HCT116 (cell line): Measurements from ENCODE around the gene LRRK1. TPM values are rescaled to one million over a fixed set of nuclear protein-coding genes. Genes with fewer than 3 reads are reported as not detected.

Experiments used
- ATAC-seq: fragments of 200-7000 bp; cut with Tn5 transposase; 2 replicates; pipeline ENCODE4 v1.9.1; 2020; ENCODE audit warnings: mild to moderate bottlenecking, moderate library complexity
- BruUV-seq: library from RNA; stranded (reverse); fragments of 400-500 nt; replicated peaks from 2 replicates; lab custom pipeline; 2021; lab: Mats Ljungman, UMichigan
- CTCF ChIA-PET: fragments of 300-600 bp; sonication (Branson Sonifier 250); formaldehyde crosslinking; loops from one replicate; lab custom pipeline; 2021; ENCODE audit warnings: antibody characterized with exemption; lab: Charles Lee
- POLR2A ChIA-PET: fragments of 300-600, 350-600 bp; sonication (Branson Sonifier 250); formaldehyde crosslinking; loops from one replicate; lab custom pipeline; 2021; ENCODE audit warnings: antibody characterized with exemption; lab: Charles Lee
- RAD21 ChIA-PET, 2 experiments: fragments of 300-600 bp; sonication (Branson Sonifier 250); formaldehyde crosslinking; loops; one replicate each; lab custom pipeline; 2023; ENCODE audit warnings: low total read pairs in 2 of 2; ENCODE audit not compliant: uncharacterized antibody in 2 of 2, unreplicated experiment in 2 of 2, low non-redundant PET in 1 of 2; lab: Charles Lee
- DNase-seq: peaks from one replicate; pipeline ENCODE4 v3.0.0-alpha.2; 2010; ENCODE audit warnings: low read depth, low spot score
- H2AFZ ChIP-seq: fragments of 200-600 bp; shearing (Covaris generic), sonication (generic); 2 replicates; pipeline ENCODE4 v1.6.1; 2017; ENCODE audit warnings: low read depth, mixed run types, mixed read lengths, antibody characterized with exemption, low read length; ENCODE audit not compliant: poor library complexity, severe bottlenecking
- H3K27ac ChIP-seq: 2 replicates; pipeline ENCODE4 v1.5.1; 2012; ENCODE audit warnings: low read depth, low read length
- H3K27me3 ChIP-seq: fragments of 200-600 bp; sonication (generic); 2 replicates; pipeline ENCODE4 v1.6.1; 2016; ENCODE audit warnings: mixed run types, low read length, mixed read lengths; ENCODE audit not compliant: insufficient read depth
- H3K36me3 ChIP-seq, 2 experiments: fragments of 200-500 bp in 1 of 2; fragments of 200-600 bp in 1 of 2; sonication (Bioruptor generic) in 1 of 2; sonication (generic) in 1 of 2; 2 replicates each; pipeline versions ENCODE4 v1.5.1 to v1.6.1; 2014 to 2016; ENCODE audit warnings: low read length in 2 of 2, inconsistent platforms in 1 of 2, mixed read lengths in 1 of 2, mixed run types in 1 of 2; ENCODE audit not compliant: insufficient read depth in 2 of 2, control insufficient read depth in 1 of 2
- H3K4me1 ChIP-seq, 2 experiments: fragments of 200-600 bp in 1 of 2; sonication (generic) in 1 of 2; 2 replicates each; pipeline versions ENCODE4 v1.5.1 to v1.6.1; 2012 to 2017; ENCODE audit warnings: low read length in 2 of 2, inconsistent platforms in 1 of 2, mild to moderate bottlenecking in 1 of 2, mixed read lengths in 1 of 2, mixed run types in 1 of 2, moderate library complexity in 1 of 2; ENCODE audit not compliant: insufficient read depth in 2 of 2, control insufficient read depth in 1 of 2
- H3K4me2 ChIP-seq: fragments of 200-600 bp; sonication (generic); 2 replicates; pipeline ENCODE4 v1.6.1; 2017; ENCODE audit warnings: mixed run types, low read length, mixed read lengths
- H3K4me3 ChIP-seq, 2 experiments: fragments of 200-600 bp in 1 of 2; sonication (generic) in 1 of 2; replicated peaks in 1 of 2; 2 replicates each; pipeline ENCODE4 v1.5.1; 2011 to 2016; ENCODE audit warnings: low read length in 2 of 2, control low read depth in 1 of 2, low read depth in 1 of 2, mild to moderate bottlenecking in 1 of 2, mixed read lengths in 1 of 2, mixed run types in 1 of 2
- H3K79me2 ChIP-seq: fragments of 200-600 bp; sonication (generic); 2 replicates; pipeline ENCODE4 v1.6.1; 2017; ENCODE audit warnings: mild to moderate bottlenecking, mixed run types, low read length, moderate library complexity, mixed read lengths; ENCODE audit not compliant: insufficient read depth
- H3K9ac ChIP-seq: fragments of 200-600 bp; sonication (generic); 2 replicates; pipeline ENCODE4 v1.6.1; 2016; ENCODE audit warnings: low read length, mixed read lengths
- H3K9me2 ChIP-seq: fragments of 200-600 bp; sonication (generic), shearing (Covaris generic); 2 replicates; pipeline ENCODE4 v1.6.1; 2017; ENCODE audit warnings: mixed run types, mild to moderate bottlenecking, moderate library complexity; ENCODE audit not compliant: insufficient read depth
- H3K9me3 ChIP-seq, 2 experiments: fragments of 200-500 bp in 1 of 2; fragments of 200-600 bp in 1 of 2; sonication (Bioruptor generic) in 1 of 2; sonication (generic) in 1 of 2; 2 replicates each; pipeline ENCODE4 v1.6.1; 2014 to 2017; ENCODE audit warnings: low read length in 2 of 2, mixed read lengths in 2 of 2, inconsistent platforms in 1 of 2, low read depth in 1 of 2, mild to moderate bottlenecking in 1 of 2, mixed run types in 1 of 2, moderate library complexity in 1 of 2; ENCODE audit not compliant: control insufficient read depth in 1 of 2, insufficient read depth in 1 of 2
- H4K20me1 ChIP-seq: fragments of 200-600 bp; sonication (generic), shearing (Covaris generic); 2 replicates; pipeline ENCODE4 v1.6.1; 2017; ENCODE audit warnings: mixed run types, mild to moderate bottlenecking, moderate library complexity; ENCODE audit not compliant: insufficient read depth
- FOSL1 ChIP-seq: IDR thresholded peaks from 2 replicates; pipeline ENCODE4 v1.6.1; 2012; ENCODE audit warnings: low read depth
- JUND ChIP-seq: IDR thresholded peaks from 2 replicates; pipeline ENCODE4 v1.6.1; 2012
- POLR2A ChIP-seq: IDR thresholded peaks from 2 replicates; pipeline ENCODE4 v1.7.0; 2011; ENCODE audit warnings: borderline replicate concordance; ENCODE audit not compliant: insufficient read depth, insufficient read length; ENCODE audit errors: extremely low read depth
- RAD21 ChIP-seq: IDR thresholded peaks from 2 replicates; pipeline ENCODE4 v1.6.1; 2012; ENCODE audit warnings: low read depth, mild to moderate bottlenecking
- SIN3A ChIP-seq: IDR thresholded peaks from 2 replicates; pipeline ENCODE4 v1.6.1; 2012; ENCODE audit warnings: low read depth
- intact Hi-C: fragments of 100-400 bp; cut with micrococcal nuclease; formaldehyde crosslinking; loops from 2 replicates; pipeline ENCODE4 v1.10.0; 2022
- total RNA-seq: library from RNA; stranded (reverse); gene quantifications from one replicate; pipeline ENCODE4 v1.2.1, GENCODE V29; 2021; ENCODE audit not compliant: unreplicated experiment
- TF ChIP-seq, protein P1 (sequence below): IDR thresholded peaks from 2 replicates; pipeline ENCODE4 v1.6.1; 2012
- TF ChIP-seq, protein P2 (sequence below): IDR thresholded peaks from 2 replicates; pipeline ENCODE4 v1.6.1; 2011; ENCODE audit warnings: mild to moderate bottlenecking, low read length, moderate library complexity; ENCODE audit not compliant: insufficient replicate concordance; ENCODE audit errors: extremely low read depth

Gene LRRK1
- total RNA-seq, 1 experiment from 2014 or later: 21.6 TPM

DNA sequence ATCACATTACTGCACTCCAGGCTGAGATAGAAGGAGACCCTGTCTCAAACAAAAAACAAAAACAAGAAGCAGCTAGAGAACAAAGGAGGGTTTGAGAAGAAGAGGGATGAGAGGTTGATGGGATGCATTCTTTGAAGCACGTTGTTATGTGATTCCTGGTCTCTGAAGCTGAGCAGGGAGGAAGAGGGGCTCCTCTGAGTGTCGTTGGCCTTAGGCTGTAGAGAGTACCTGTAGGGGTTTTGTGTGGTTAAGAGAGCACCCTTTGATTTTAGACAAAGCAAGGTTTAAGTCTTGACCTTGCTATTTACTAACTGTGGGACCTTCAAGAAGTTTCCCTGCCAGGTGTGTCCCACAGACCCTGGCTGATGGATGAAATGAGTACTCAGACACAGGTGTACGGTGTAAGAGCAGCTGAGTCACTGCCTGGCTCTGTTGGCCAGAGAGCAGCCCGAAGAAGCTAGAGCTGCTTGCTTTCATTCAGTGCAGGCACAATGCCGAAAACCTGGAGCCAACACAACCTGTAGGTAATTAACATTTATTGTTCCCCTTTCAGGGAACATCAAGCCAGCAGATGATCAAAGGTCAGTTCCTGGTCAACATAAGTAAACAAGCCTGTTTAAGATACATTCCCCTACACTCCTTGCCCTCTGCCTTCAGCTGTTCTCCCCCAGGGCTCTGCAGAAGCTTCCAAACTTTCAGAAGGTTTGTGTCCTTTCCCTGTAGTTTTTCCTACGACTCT is 67.2 kb downstream of the LRRK1 start:
- H3K27ac ChIP-seq: no peak overlapping the region
- H3K9me3 ChIP-seq: no peaks in the 10 kb centered on the region
- H3K36me3 ChIP-seq: 0 out of 4 replicates have a peak, but pooled peaks cover 0 to 5% of the 10 kb centered on the region in 2 experiments
- no peaks in the 10 kb centered on the region for H3K4me1 ChIP-seq
- H2AFZ ChIP-seq: no peak overlapping the region
- no peak overlapping the region for H3K4me2 ChIP-seq
- H4K20me1 ChIP-seq: no peaks in the 10 kb centered on the region
- POLR2A ChIA-PET: interaction anchor here (0.6 kb wide), 1 partner anchor 25 kb away, joined by 5 read pairs; no protein-coding TSS in a partner anchor
- no TSS peak for BruUV-seq
- no peak overlapping the region for H3K9ac ChIP-seq
- CTCF ChIA-PET: no interaction called here
- no peaks in the 10 kb centered on the region for H3K79me2 ChIP-seq
- DNase-seq (no peak), ATAC-seq (no peak)
- H3K4me3 ChIP-seq: no peak overlapping the region
- RAD21 ChIA-PET: no interaction called here
- intact Hi-C loops: no loop called here
- H3K27me3 ChIP-seq: no peaks in the 10 kb centered on the region
- TF ChIP-seq RAD21 (no peak), JUND (no peak), FOSL1 (no peak), POLR2A (no peak)
- TF ChIP-seq, protein P1, sequence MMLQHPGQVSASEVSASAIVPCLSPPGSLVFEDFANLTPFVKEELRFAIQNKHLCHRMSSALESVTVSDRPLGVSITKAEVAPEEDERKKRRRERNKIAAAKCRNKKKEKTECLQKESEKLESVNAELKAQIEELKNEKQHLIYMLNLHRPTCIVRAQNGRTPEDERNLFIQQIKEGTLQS: no peak
- TF ChIP-seq, protein P2, sequence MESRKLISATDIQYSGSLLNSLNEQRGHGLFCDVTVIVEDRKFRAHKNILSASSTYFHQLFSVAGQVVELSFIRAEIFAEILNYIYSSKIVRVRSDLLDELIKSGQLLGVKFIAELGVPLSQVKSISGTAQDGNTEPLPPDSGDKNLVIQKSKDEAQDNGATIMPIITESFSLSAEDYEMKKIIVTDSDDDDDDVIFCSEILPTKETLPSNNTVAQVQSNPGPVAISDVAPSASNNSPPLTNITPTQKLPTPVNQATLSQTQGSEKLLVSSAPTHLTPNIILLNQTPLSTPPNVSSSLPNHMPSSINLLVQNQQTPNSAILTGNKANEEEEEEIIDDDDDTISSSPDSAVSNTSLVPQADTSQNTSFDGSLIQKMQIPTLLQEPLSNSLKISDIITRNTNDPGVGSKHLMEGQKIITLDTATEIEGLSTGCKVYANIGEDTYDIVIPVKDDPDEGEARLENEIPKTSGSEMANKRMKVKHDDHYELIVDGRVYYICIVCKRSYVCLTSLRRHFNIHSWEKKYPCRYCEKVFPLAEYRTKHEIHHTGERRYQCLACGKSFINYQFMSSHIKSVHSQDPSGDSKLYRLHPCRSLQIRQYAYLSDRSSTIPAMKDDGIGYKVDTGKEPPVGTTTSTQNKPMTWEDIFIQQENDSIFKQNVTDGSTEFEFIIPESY: no peak
- no peaks in the 10 kb centered on the region for H3K9me2 ChIP-seq

DNA sequence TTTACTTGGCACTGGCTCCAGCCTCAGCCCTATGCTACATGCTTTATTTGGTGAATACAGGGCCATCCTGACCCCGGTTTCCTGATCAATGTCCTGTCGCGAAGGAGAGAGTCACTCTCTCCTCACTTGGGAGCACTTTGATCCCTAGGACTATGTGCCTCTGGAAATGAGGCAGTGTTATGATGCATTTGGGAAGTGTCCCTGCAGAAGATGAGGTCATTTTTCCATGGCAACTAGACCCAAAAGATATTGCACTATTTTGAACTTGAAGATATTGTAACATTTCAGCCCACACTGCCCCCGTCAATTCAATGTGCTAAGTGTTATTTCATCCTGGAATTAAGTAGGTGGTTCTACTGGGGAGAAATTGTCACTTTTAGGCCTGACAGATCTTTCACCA is 68.0 kb downstream of the LRRK1 start:
- Histone ChIP-seq H3K79me2 (no peaks in the 10 kb centered on the region), H3K9ac (no peak overlapping the region), H3K4me1 (no peaks in the 10 kb centered on the region), H3K9me2 (no peaks in the 10 kb centered on the region), H3K36me3 (0 out of 4 replicates have a peak, but pooled peaks cover 0 to 5% of the 10 kb centered on the region in 2 experiments), H4K20me1 (no peaks in the 10 kb centered on the region), H3K9me3 (no peaks in the 10 kb centered on the region), H2AFZ (no peak overlapping the region), H3K27ac (no peak overlapping the region), H3K4me3 (no peak overlapping the region), H3K27me3 (no peaks in the 10 kb centered on the region), H3K4me2 (no peak overlapping the region)
- ChIA-PET CTCF (interaction anchor here (1.2 kb wide), 1 partner anchor 21 kb away, joined by 3 read pairs; no protein-coding TSS in a partner anchor), POLR2A (no interaction called here), RAD21 (no interaction called here)
- intact Hi-C loops: no loop called here
- BruUV-seq: no TSS peak
- ATAC-seq: no peak
- no peak for DNase-seq
- no peak for TF ChIP-seq SIN3A
- no peak for TF ChIP-seq POLR2A
